Ovary (tissue), 3 donors: Measurements from ENCODE around the gene GNB2.

Source experiments
- CTCF ChIP-seq, 3 donors: fragments of 450-650 bp in 2 of 3; fragments of 200-600 bp in 1 of 3; IDR thresholded peaks; one replicate each; pipeline versions ENCODE4 v1.5.1 to v1.8.0; 2016 to 2022; ENCODE audit warnings: antibody characterized with exemption in 3 of 3, mild to moderate bottlenecking in 1 of 3
- POLR2A ChIP-seq: fragments of 450-650 bp; IDR thresholded peaks from one replicate; pipeline ENCODE4 v1.6.1; 2017; ENCODE audit warnings: antibody characterized with exemption, mild to moderate bottlenecking, moderate library complexity
- donor health status: DM: no; HTN: no; CAD: no.

- TF ChIP-seq CTCF (IDR thresholded peaks at IDR 0.05) (no peak), POLR2A (no peak)
Observed at GRCh38 chr7:100674411-100675104, 1.0 kb downstream of the GNB2 start.
